HFFc6 (cell line): ENCODE results near the gene TFF1. TPM values are rescaled to one million over a fixed set of nuclear protein-coding genes. Genes with fewer than 3 reads are reported as not detected.

ENCODE experiments used
- DNase-seq: peaks from one replicate; pipeline ENCODE4 v3.0.0-alpha.2; 2018
- H3K27ac Mint-ChIP-seq: 2 replicates; pipeline ENCODE4 v1.8.0; 2020; ENCODE audit warnings: mild to moderate bottlenecking, mixed read lengths
- H3K27me3 Mint-ChIP-seq: 2 replicates; pipeline ENCODE4 v1.8.0; 2021; ENCODE audit warnings: mild to moderate bottlenecking, moderate library complexity, mixed read lengths; ENCODE audit not compliant: insufficient read depth
- H3K36me3 Mint-ChIP-seq: 2 replicates; pipeline ENCODE4 v1.8.0; 2021; ENCODE audit warnings: low read depth, mixed read lengths
- H3K4me1 Mint-ChIP-seq: 2 replicates; pipeline ENCODE4 v1.8.0; 2020; ENCODE audit warnings: low read depth, mixed read lengths
- H3K4me3 Mint-ChIP-seq: 2 replicates; pipeline ENCODE4 v1.8.0; 2020; ENCODE audit warnings: mild to moderate bottlenecking, moderate library complexity, mixed read lengths
- H3K9me3 Mint-ChIP-seq: 2 replicates; pipeline ENCODE4 v1.8.0; 2020; ENCODE audit warnings: mild to moderate bottlenecking, mixed read lengths
- total RNA-seq, 6 experiments: library from RNA; stranded (reverse); fragmentation: NEBNext Ultra II Directional; extraction: Animal tissue kit (Norgen Biotek cat#: 25700); gene quantifications; 2 replicates in 1 of 6; 3 replicates in 5 of 6; pipeline ENCODE4 v1.2.3, GENCODE V29; 2021
- TF ChIP-seq, protein P1 (sequence below): fragments of 200-600 bp; sonication (generic); IDR thresholded peaks from 2 replicates; pipeline ENCODE4 v1.5.0; 2021; ENCODE audit warnings: antibody characterized with exemption, mild to moderate bottlenecking

The TFF1 gene
- total RNA-seq, 6 experiments from 2014 or later, result not detected

GRCh38 chr21:42375966-42376337, 9.6 kb upstream of the TFF1 start:
- TF ChIP-seq, protein P1, sequence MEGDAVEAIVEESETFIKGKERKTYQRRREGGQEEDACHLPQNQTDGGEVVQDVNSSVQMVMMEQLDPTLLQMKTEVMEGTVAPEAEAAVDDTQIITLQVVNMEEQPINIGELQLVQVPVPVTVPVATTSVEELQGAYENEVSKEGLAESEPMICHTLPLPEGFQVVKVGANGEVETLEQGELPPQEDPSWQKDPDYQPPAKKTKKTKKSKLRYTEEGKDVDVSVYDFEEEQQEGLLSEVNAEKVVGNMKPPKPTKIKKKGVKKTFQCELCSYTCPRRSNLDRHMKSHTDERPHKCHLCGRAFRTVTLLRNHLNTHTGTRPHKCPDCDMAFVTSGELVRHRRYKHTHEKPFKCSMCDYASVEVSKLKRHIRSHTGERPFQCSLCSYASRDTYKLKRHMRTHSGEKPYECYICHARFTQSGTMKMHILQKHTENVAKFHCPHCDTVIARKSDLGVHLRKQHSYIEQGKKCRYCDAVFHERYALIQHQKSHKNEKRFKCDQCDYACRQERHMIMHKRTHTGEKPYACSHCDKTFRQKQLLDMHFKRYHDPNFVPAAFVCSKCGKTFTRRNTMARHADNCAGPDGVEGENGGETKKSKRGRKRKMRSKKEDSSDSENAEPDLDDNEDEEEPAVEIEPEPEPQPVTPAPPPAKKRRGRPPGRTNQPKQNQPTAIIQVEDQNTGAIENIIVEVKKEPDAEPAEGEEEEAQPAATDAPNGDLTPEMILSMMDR, result no peak
- H3K36me3 Mint-ChIP-seq, result peaks cover 17% of the 10 kb centered on the region
- H3K4me3 Mint-ChIP-seq, result no peak overlapping the region
- H3K9me3 Mint-ChIP-seq, result peaks cover 64% of the 10 kb centered on the region
- no peak overlapping the region for H3K27ac Mint-ChIP-seq
- DNase-seq, result no peak
- no peaks in the 10 kb centered on the region for H3K4me1 Mint-ChIP-seq
- H3K27me3 Mint-ChIP-seq, result no peaks in the 10 kb centered on the region

DNA sequence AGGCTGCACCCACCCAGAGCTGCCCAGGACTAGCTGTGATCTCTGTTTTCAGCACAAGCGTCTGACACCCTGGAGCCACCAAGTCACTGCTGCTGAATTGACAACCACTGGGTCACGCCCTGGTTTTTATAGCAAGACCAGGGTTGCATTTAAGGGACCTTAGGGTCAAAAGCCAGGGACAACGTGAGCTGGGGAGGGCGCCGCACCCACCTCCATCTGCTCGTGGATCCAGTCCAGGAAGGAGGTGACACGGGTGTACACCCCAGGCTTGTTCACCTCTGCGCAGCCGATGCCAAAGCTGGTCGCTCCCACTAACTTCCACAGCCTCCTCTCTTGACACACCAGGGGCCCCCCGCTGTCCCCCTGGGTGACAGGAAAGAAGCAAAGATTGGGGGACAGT, 9.2 kb upstream of the TFF1 start:
- Mint-ChIP-seq H3K9me3 (peaks cover 66% of the 10 kb centered on the region), H3K4me3 (no peak overlapping the region)

DNA sequence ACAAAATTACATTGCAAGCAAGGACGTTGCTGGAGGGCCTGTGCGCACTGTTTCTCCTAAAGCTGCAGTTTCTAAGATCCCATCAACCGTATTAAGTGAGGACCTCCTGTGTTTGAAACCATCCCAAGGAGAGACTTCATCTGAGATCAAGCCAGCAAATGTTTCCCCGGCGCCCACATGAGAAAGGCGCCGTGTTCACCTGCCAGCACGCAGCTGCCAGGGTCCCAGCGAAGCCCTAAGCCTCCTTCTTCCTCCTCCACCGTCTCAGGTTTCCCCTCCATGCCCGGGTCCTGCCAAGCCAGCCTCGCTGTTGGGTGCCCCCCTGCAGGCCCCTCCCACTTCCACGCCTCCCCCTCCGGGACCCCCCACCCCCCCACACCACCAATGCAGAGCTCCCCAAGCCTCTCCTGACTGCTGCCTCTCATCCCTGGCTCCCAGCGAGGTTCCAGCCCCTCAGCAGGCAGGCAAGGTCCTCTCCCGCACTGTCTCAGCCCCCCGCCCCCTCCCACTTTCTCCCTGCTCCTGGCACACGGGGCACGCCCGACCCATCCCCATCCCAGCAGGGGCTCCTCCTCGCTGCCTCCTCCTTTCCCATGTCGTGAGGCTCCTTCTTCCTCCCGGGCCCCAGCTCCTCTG, 8.6 kb upstream of the TFF1 start:
- H3K27ac Mint-ChIP-seq, result no peak overlapping the region

More for the DNA sequence above, 9.2 kb upstream of the TFF1 start:
- H3K27ac Mint-ChIP-seq, result no peak overlapping the region
- H3K36me3 Mint-ChIP-seq, result peaks cover 21% of the 10 kb centered on the region
- TF ChIP-seq, protein P1, result no peak
- no peaks in the 10 kb centered on the region for H3K27me3 Mint-ChIP-seq
- H3K4me1 Mint-ChIP-seq, result no peaks in the 10 kb centered on the region
- no peak for DNase-seq

DNA sequence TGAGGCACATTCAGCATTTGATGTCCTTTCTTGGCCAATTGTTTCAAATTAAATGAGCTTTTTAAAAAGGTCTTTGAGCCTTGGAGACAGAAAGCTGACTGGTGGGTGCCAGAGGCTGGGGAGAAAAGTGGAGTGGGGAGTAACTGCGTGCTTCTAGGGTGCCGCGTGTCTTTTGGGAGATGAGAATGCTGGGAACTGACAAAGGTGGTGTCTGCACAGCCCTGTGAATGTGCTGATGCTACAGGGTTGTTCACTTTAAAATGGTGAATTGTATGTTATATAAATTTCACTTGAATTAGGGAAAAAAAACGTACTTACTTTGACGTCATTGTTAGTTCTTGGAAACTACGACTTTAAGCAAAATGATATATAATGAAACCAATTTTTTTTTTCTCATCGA, 8.1 kb upstream of the TFF1 start:
- peaks cover 21% of the 10 kb centered on the region for H3K36me3 Mint-ChIP-seq
- H3K4me1 Mint-ChIP-seq, result no peaks in the 10 kb centered on the region
- H3K27ac Mint-ChIP-seq, result no peak overlapping the region

More for the DNA sequence above, 8.6 kb upstream of the TFF1 start:
- Mint-ChIP-seq H3K36me3 (peaks cover 21% of the 10 kb centered on the region), H3K27me3 (no peaks in the 10 kb centered on the region), H3K4me1 (no peaks in the 10 kb centered on the region), H3K9me3 (peaks cover 63% of the 10 kb centered on the region), H3K4me3 (no peak overlapping the region)
- DNase-seq, result no peak
- TF ChIP-seq, protein P1, result no peak

GRCh38 chr21:42373908-42374455, 7.6 kb upstream of the TFF1 start:
- H3K4me3 Mint-ChIP-seq, result no peak overlapping the region
- no peak overlapping the region for H3K27ac Mint-ChIP-seq
- DNase-seq, result no peak
- TF ChIP-seq, protein P1, result no peak
- peaks cover 21% of the 10 kb centered on the region for H3K36me3 Mint-ChIP-seq
- H3K9me3 Mint-ChIP-seq, result peaks cover 63% of the 10 kb centered on the region
- H3K4me1 Mint-ChIP-seq, result no peaks in the 10 kb centered on the region
- no peaks in the 10 kb centered on the region for H3K27me3 Mint-ChIP-seq

More for the DNA sequence above, 8.1 kb upstream of the TFF1 start:
- H3K27me3 Mint-ChIP-seq, result no peaks in the 10 kb centered on the region
- H3K4me3 Mint-ChIP-seq, result no peak overlapping the region
- no peak for DNase-seq
- TF ChIP-seq, protein P1, result no peak
- H3K9me3 Mint-ChIP-seq, result peaks cover 60% of the 10 kb centered on the region
